ENCODE results near the gene CACNA2D4.

The CACNA2D4 gene

GRCh38 chr12:1911598-1912575 is 6.6 kb downstream of the CACNA2D4 start:
- DNase-seq: peak in 6 of 42 donors; percentile 5 to 27 (median 9)
- intact Hi-C loops (cut with DNase I): no loop called here

GRCh38 chr12:1910468-1910867 is 8.0 kb downstream of the CACNA2D4 start:
- intact Hi-C loops (cut with DNase I): no loop called here

GRCh38 chr12:1908758-1909157 is 9.7 kb downstream of the CACNA2D4 start:
- DNase-seq: peak in 1 of 42 donors; percentile 15
- intact Hi-C loops (cut with DNase I): no loop called here

More at GRCh38 chr12:1910468-1910867, 8.0 kb downstream of the CACNA2D4 start:
- DNase-seq: no peak

- peak in 6 of 42 donors; percentile 4 to 39 (median 26) for DNase-seq
- intact Hi-C loops (cut with DNase I): no loop called here
Measured at GRCh38 chr12:1907652-1908611, 10.5 kb downstream of the CACNA2D4 start.

GRCh38 chr12:1906579-1906978 is 11.9 kb downstream of the CACNA2D4 start:
- intact Hi-C loops (cut with DNase I): no loop called here
- no peak for DNase-seq

GRCh38 chr12:1904875-1905274 is 13.6 kb downstream of the CACNA2D4 start:
- intact Hi-C loops (cut with DNase I): no loop called here
- DNase-seq: no peak

GRCh38 chr12:1896964-1897363 is 21.5 kb downstream of the CACNA2D4 start:
- peak in 19 of 42 donors; percentile 18 to 77 (median 43) for DNase-seq
- intact Hi-C loops (cut with DNase I): no loop called here

GRCh38 chr12:1890810-1891209 is 27.6 kb downstream of the CACNA2D4 start:
- intact Hi-C loops (cut with DNase I): no loop called here
- peak in 1 of 42 donors; percentile 21 for DNase-seq

- intact Hi-C loops (cut with DNase I): no loop called here
- DNase-seq: peak in 1 of 42 donors; percentile 16
Measured at GRCh38 chr12:1890119-1890703, 28.2 kb downstream of the CACNA2D4 start.

- intact Hi-C loops (cut with DNase I): no loop called here
- DNase-seq: no peak
Measured at GRCh38 chr12:1888923-1889322, 29.5 kb downstream of the CACNA2D4 start.

- peak in 1 of 42 donors; percentile 17 for DNase-seq
- intact Hi-C loops (cut with DNase I): no loop called here
Measured at GRCh38 chr12:1886396-1887008, 31.9 kb downstream of the CACNA2D4 start.

- DNase-seq: peak in 1 of 42 donors; percentile 18
- intact Hi-C loops (cut with DNase I): no loop called here
Measured at GRCh38 chr12:1885599-1886245, 32.7 kb downstream of the CACNA2D4 start.

- intact Hi-C loops (cut with DNase I): no loop called here
Measured at GRCh38 chr12:1885082-1885596, 33.3 kb downstream of the CACNA2D4 start.

GRCh38 chr12:1884651-1885050 is 33.8 kb downstream of the CACNA2D4 start:
- no peak for DNase-seq
- intact Hi-C loops (cut with DNase I): no loop called here

More at GRCh38 chr12:1885082-1885596, 33.3 kb downstream of the CACNA2D4 start:
- DNase-seq: no peak

- peak in 1 of 42 donors; percentile 20 for DNase-seq
- intact Hi-C loops (cut with DNase I): no loop called here
Measured at GRCh38 chr12:1883513-1883912, 34.9 kb downstream of the CACNA2D4 start.

GRCh38 chr12:1882850-1883470 is 35.5 kb downstream of the CACNA2D4 start:
- peak in 1 of 42 donors; percentile 26 for DNase-seq
- intact Hi-C loops (cut with DNase I): no loop called here

GRCh38 chr12:1882405-1882804 is 36.0 kb downstream of the CACNA2D4 start:
- intact Hi-C loops (cut with DNase I): no loop called here
- no peak for DNase-seq
